PFSK-1 (cell line): ENCODE results near the gene ACSS2.

Source experiments
- POLR2AphosphoS5 ChIP-seq: IDR thresholded peaks from 2 replicates; pipeline ENCODE4 v1.6.1; 2012; ENCODE audit warnings: low read depth, mild to moderate bottlenecking, control low read depth, low read length, moderate library complexity
- SIN3A ChIP-seq: IDR thresholded peaks from 2 replicates; pipeline ENCODE4 v1.6.1; 2012; ENCODE audit warnings: mild to moderate bottlenecking, low read length, moderate library complexity, borderline replicate concordance; ENCODE audit not compliant: insufficient read depth

DNA sequence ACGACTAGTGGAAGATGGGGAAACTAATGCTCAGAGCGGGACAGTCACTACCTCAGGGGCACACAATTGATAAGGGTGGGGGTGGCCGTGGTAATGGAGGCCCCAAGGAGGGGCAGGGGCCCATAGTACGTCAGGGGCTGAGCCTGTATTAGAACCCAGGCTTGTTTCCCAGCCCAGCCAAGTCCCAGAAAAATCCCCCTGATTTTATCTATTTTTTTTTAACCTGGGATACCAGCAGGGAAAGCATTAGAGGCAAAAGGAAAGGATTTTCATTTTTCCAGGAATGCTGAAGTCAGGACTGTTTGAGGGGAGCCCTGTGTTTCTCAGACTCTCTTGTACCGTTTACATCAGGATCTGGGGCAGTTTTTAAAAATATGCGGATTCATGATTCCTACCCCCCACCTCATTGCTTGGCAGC, 79.6 kb downstream of the ACSS2 start:
- TF ChIP-seq SIN3A (no peak), POLR2AphosphoS5 (no peak)
